Left renal pelvis (tissue), 4 donors: ENCODE measurements around the gene CFAP47. TPM values are rescaled to one million over a fixed set of nuclear protein-coding genes. Genes with fewer than 3 reads are reported as not detected.
"Not testable (repeated sequence)": the region's sequence is repeated elsewhere in the genome, so short reads cannot be mapped to it uniquely, and the experiment has no call there.

Source experiments
- DNase-seq, 4 donors: peaks; one replicate each; pipeline ENCODE4 v3.0.0-alpha.2; 2013; ENCODE audit warnings: low read depth in 4 of 4, low spot score in 3 of 4
- polyA plus RNA-seq, 4 donors: library from polyadenylated mRNA; unstranded; fragments of 120-200 nt; gene quantifications; one replicate each; pipeline ENCODE4 v1.2.1, GENCODE V29; 2013; ENCODE audit not compliant: insufficient read length in 4 of 4

The CFAP47 gene
- polyA plus RNA-seq = 1 to 10 TPM in 1 of 4 donors, under 1 TPM in 3; 0.14 to 1.1 (median 0.66) TPM

DNA sequence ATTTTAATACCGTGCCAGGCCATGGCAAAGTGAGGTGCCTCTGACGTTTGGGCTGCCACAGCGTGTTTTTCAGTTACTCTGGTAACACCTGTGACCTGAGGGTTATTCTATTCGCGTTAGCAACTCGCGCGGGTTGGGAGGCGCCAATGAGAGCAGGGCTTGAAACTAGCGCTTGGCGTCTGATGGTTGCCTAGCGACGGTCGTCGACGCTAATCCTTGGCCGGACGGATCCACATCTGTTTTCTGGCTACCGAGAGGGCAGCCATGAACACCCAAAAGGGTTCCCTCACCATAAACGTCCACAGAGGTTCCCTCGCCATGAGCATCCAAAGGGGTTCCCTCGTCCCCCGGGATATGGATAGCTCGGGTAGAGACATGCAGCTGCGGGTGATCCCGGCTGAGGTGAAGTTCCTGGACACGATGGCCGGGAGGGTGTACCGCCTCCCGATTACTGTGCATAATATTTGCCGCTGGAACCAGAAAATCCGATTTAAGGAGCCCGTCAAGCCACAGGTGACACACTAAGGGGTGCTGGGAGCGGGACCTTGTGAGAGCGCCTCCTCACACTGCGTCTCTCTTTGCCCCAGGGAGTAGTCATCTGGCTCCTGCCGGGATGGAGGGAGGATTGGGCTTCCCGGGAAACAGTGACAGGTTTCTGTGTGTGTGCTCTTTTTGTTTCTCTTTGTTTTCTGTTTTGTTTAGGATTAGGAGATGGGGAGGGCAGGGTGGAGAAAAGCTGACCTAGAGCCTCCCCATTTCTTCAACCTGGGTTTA, at the start of gene CFAP47:
TSS of gene CFAP47 (plus strand) at position 199 of the 774 bp plus-strand sequence. CDS start at position 265, 66 bp downstream.
- peak; percentile 14 to 36 (median 24) for DNase-seq

- no peak for DNase-seq
Observed at GRCh38 chrX:35880601-35881000, 38.9 kb upstream of the CFAP47 start.

- DNase-seq = no peak
Observed at GRCh38 chrX:35886135-35886534, 33.4 kb upstream of the CFAP47 start.

DNA sequence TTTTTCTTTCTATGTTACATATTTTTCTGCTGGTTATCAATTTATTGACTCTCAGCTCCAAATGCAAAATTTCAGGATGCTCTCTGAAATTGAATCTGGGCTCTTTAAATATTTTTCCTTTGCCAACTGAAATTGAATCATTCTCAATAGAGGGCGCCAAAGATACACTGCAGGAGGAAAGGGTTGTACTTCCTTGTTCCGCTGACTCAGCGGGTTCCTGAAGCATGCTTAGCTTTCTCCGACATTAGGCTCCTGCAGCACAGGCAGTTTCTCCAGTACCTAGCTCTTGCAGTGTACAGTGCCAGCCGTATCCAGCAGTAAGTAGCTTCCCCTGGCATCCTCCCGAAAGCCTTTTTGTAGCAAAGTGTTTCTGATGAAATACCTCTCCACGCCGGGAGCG, 28.8 kb upstream of the CFAP47 start:
- peak in 2 of 4 donors; percentile 12 to 27 for DNase-seq

GRCh38 chrX:35986816-35987215, 67.3 kb downstream of the CFAP47 start:
- DNase-seq = not testable (repeated sequence)

- no peak for DNase-seq
Observed at GRCh38 chrX:36007207-36007606, 87.7 kb downstream of the CFAP47 start.

DNA sequence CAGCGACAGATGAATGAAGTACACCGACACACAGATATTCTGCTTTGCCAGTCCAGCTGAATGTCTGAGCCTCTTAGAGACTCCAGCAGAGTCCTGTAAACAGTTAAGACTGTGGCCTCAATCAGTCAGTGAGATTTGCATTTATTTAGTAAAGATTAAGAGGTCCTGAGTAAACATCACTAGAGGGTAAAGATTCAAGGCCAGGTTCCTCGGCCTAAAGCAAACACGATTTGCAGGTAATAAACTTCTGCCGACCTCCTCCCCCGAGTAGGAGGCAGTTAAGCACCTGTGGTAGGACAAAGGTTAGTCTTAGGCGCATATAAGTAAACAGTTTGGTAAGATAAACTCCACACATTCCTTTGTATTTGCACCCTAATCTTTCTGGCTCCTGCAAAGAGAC, 99.6 kb downstream of the CFAP47 start:
- DNase-seq = no peak

GRCh38 chrX:36035550-36035949, 116.0 kb downstream of the CFAP47 start:
- DNase-seq = no peak

- no peak for DNase-seq
Observed at GRCh38 chrX:36062778-36063177, 143.2 kb downstream of the CFAP47 start.

DNA sequence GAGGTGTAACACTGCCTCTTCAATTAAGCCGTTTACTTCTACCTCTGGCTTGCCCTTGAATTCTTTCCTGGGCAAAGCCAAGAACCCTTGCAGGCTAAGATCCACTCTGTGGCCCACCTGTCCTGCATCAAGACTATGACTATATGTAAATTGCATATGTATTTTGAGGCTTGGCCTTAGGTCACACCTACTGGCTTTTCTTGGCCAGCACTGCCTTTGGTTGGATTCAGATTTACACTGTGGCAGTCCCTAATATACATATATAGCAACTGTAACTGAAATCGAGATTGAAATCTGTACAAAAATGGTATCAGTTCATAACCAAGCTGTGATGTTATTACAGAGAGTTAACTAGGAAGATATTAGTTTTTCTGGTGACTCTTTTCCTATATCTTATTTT, 151.5 kb downstream of the CFAP47 start:
- DNase-seq = no peak

DNA sequence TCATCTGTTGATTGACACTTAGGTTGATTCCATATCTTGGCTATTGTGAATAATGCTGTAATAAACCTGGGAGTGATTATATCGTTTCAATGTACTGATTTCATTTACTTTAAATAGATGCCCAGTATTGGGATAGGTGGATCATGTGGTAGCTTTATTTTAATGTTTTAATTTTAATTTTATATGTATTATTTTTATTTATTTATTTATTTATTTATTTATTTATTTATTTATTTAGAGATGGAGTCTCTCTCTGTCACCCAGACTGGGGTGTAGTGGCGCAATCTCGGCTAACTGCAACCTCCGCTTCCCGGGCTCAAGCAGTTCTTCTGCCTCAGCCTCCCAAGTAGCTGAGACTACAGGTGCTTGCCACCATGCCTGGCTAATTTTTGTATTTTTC, 155.5 kb downstream of the CFAP47 start:
- not testable (repeated sequence) for DNase-seq

- no peak for DNase-seq
Observed at GRCh38 chrX:36083256-36083655, 163.7 kb downstream of the CFAP47 start.

- no peak for DNase-seq
Observed at GRCh38 chrX:36087366-36087765, 167.8 kb downstream of the CFAP47 start.

DNA sequence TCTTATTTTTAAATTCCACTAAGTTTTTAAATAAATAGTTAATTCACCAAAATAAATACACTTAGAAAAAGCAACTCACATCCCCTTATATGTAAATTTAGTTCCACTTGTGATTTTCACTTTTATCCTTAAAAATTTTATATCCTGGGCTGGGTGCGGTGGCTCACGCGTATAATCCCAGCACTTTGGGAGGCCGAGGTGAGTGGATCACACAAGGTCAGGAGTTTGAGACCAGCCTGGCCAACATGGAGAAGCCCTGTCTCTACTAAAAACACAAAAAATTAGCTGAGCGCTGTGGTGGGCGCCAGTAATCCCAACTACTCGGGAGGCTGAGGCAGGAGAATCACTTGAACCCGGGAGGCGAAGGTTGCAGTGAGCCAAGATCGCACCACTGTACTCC, 169.4 kb downstream of the CFAP47 start:
- not testable (repeated sequence) for DNase-seq

GRCh38 chrX:36102425-36102824, 182.9 kb downstream of the CFAP47 start:
- DNase-seq = no peak

DNA sequence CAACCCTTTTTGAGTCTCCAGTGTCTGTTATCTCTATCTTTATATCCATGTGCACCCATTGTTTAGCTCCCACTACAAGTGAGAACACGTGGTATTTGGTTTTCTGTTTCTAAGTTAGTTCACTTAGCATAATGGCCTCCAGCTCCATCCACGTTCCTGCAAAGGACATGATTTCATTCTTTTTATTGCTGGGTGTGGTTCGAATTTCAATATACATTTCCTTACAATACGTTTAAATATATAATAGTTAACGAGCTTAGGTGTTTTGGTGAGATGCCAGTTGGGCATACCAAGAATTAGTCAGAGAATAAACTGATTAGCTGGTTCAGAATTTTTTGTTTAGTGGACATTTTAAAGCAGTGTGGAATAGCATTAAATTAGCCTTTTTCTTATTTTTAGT, 196.7 kb downstream of the CFAP47 start:
- DNase-seq = no peak

DNA sequence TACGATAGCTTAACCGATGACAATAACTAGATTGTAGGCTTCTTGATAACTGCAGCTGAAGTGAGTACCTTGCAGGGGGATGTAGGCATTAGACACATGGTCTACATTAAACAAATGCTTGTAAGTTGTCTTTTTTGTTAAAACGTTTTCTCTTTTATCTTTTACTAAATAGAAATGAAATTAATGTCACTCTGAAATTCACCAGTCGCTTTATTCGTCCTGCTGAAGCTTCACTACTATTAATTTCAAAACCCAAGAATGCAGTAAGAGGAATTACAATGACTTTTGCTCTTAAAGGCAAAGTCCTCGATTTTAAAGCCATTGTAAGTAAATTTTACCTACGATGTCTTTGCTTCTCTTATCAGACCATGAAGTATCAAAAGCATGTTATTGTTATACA, 239.7 kb downstream of the CFAP47 start:
- no peak for DNase-seq

- no peak for DNase-seq
Observed at GRCh38 chrX:36160081-36160480, 240.5 kb downstream of the CFAP47 start.

DNA sequence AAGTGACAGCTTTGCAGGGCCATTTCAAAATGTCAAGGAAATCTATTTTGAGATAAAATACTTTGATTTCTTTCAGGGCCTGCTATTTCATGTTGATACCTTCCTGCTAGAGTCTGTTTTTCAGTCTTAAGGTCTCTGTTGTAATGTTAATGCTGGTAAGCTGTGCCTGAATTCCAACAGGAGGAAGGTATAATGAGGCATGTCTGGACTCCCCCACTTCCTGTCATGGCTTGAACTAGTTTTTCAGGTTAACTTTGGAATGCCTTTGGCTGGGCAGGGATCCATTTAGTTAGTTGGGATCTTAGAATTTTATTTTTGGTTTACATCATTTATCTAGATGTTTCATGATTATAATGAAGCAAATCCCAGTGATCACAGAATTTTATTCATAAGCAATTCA, 279.0 kb downstream of the CFAP47 start:
- no peak for DNase-seq

GRCh38 chrX:36199928-36200327, 280.4 kb downstream of the CFAP47 start:
- DNase-seq = no peak

DNA sequence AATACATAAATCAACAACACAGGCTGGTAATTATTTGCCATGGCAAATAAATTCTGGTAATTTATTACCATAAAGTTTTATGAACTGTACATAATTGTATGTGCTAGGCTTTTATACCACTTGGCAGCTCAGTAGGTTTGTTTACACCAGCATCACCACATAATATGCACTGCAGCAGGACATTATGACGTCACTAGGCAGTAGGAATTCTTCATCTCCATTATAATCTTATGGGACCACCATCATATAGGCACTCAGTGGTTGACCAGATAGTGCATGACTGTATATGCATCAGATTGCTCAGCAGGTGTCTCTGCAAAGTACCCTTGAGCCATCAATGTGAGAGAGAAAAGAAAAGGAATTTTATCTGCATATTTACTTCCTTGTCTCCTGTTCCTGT, 295.4 kb downstream of the CFAP47 start:
- DNase-seq = no peak

DNA sequence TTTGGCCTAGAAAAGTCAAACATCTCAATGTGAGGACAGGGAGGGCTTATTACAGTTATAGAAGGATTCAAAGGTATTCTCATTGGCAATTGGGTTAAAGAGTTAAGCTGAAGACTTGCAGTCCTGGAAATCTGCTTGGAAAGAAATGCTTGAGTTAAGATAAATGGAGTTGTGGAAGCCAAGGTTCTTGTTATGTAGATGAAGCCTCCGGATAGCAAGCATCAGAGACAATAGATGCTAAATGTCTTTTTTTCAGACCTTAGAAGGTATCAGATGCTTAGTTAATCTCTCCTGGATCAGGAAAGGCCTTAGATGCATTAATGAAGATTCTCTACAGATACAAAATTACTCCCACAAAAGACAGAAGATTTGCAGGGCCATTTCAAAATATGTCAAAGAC, 299.3 kb downstream of the CFAP47 start:
- no peak for DNase-seq
